WI38 (cell line): ENCODE data around the gene ACY1.

ENCODE experiments used
- H3K4me3 ChIP-seq: 2 replicates; pipeline ENCODE4 v1.5.1; 2011; ENCODE audit warnings: low read depth, mild to moderate bottlenecking, control low read depth, low read length
- TF ChIP-seq, protein P1 (sequence below): IDR thresholded peaks from 2 replicates; pipeline ENCODE4 v1.5.1; 2012; ENCODE audit warnings: low read depth, mild to moderate bottlenecking, control low read depth, low read length

The ACY1 gene

DNA sequence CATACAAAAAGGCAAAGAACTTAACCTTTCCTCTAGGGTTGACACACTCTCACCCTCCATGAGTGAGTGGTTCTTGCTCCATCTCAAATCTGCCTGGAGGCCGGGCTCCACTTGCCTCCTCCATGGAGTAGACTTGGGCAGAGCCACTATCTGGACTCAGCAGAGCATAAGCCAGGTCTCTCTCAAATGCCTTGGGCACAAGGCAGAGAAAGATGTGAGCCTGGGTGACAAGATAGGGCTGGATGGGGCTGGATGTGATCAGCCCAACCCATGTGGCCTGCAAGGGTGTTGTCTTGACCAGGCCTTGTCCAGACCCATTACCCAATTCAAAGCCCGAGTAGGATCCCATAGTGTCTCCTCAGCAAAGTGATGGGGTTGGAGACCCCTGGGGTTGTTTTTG is 16.5 kb downstream of the ACY1 start:
- TF ChIP-seq, protein P1, sequence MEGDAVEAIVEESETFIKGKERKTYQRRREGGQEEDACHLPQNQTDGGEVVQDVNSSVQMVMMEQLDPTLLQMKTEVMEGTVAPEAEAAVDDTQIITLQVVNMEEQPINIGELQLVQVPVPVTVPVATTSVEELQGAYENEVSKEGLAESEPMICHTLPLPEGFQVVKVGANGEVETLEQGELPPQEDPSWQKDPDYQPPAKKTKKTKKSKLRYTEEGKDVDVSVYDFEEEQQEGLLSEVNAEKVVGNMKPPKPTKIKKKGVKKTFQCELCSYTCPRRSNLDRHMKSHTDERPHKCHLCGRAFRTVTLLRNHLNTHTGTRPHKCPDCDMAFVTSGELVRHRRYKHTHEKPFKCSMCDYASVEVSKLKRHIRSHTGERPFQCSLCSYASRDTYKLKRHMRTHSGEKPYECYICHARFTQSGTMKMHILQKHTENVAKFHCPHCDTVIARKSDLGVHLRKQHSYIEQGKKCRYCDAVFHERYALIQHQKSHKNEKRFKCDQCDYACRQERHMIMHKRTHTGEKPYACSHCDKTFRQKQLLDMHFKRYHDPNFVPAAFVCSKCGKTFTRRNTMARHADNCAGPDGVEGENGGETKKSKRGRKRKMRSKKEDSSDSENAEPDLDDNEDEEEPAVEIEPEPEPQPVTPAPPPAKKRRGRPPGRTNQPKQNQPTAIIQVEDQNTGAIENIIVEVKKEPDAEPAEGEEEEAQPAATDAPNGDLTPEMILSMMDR = no peak
- H3K4me3 ChIP-seq = no peak overlapping the region

DNA sequence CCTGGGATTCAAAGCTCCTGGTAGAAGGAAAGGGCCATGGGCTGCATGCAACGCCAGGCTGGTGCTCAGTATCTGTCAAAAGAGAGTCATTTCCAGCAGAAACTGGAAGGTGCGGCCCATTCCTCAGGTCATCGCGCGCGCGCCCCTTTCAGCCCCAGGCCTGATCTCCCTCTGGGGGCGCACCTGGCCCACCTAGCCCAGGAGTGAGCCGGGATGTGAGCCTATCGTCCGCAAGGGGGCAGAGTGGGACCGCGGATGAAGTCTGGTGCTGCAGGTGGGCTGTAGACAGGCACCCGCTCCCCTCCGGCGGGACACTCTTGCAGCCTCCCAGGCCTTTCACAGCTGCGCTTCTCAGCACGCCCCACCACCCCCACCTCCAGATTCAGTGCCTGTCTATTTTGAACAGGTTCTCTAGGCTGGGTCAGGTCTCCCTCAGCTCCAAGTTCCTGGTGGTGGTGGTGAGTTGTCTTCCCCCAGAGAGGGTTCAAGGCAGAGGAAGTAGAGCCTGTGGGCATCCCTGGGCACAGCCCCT is 18.2 kb downstream of the ACY1 start:
- no peak overlapping the region for H3K4me3 ChIP-seq
- TF ChIP-seq, protein P1 = peak; percentile 83

DNA sequence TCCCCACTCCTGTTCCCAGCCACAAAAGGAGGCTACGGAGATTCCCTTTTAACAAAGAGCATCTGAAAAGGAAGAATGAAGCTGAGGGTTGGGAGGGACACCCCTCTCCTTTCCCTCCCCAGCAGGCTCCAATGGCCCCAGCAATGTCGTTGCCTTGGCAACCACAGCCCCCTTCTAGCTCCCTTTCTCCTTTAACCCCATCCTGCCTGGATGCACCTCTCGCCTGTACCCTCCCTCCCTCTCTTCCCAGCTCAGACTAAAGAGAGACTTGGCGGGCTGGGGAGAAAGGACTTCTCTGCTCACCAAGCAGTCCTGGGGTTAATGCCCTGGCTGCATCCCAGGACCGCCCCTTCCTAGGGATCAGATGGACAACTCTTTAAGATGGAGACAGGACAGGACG is 19.4 kb downstream of the ACY1 start:
- H3K4me3 ChIP-seq = no peak overlapping the region
- TF ChIP-seq, protein P1 = no peak

DNA sequence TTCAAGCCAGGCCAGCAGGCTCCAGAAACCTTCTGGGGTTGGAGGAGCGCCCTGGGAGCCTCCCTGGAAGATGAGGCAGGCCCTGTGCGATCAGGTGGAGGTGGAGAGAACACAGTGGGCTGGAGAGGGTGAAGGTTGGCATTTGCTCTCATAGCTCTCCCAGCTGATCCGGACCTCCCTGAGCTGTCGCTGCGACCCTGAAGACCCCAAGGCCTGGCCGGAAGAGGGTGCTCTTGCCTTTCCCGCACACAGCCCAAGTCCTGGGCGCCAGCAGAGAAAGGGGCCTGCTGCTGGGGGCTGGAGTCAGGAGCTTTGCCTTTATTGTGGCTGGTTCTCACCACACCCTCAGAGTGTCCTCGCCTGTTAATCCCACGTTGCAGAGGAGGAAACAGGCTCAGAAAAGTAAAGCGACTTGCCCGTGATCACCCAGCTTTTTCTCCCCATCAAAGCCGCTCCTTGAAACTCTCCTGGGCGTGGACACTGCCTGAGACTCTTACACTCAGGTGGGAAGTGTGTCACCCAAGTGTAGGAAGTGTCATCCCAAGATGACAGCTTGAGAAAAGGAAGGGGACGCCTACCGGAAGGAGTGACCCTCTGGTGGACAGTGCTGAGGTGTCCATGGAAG is 20.9 kb downstream of the ACY1 start:
- TF ChIP-seq, protein P1 = peak; percentile 72

DNA sequence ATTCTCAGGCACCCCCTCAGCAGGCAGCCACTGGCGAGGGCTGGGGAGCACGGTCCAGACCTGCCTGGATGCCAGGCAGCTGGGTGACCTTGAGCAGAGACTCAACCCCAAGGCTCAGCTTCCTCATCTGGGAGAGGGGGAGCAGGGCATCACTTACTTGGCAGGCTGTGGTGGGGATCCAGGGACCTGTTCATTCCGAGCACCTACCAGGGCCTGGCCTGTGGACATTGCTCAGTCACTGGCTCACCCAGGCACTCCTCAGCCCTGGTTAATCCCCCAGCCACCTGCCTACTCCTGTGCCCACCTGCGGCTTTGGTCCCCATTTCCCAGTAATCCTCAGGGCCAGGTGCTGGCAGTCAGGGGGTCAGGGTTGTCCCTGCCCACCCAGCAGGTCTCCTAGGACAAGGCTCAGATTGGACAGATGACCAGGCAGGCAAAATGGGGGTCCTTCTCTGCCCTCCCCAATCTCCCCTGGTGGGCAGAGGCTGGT is 21.6 kb downstream of the ACY1 start:
- H3K4me3 ChIP-seq = no peak overlapping the region
- TF ChIP-seq, protein P1 = no peak

More for the DNA sequence above, 20.9 kb downstream of the ACY1 start:
- H3K4me3 ChIP-seq = no peak overlapping the region

DNA sequence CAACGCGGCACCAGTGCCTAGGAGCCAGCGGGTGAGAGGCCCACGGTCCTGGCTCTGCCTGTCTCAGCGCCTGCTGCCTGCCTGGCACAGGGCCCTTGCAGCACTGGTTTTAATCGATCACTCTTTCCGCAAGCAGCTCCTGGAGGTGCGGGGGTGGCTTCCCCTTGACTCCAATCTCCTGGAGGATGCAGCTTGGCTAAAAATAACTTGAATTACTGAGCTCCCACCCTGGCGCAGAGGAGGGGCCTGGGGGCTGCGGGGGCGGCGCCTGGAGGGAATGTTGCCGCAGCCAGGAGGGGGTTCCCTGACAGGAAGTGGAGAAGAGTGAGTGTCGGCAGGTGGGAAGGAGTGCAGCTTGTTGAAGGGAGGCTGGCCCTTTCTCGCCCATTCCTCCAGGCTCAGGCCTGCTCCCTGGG is 22.2 kb downstream of the ACY1 start:
- TF ChIP-seq, protein P1 = no peak
- H3K4me3 ChIP-seq = no peak overlapping the region

DNA sequence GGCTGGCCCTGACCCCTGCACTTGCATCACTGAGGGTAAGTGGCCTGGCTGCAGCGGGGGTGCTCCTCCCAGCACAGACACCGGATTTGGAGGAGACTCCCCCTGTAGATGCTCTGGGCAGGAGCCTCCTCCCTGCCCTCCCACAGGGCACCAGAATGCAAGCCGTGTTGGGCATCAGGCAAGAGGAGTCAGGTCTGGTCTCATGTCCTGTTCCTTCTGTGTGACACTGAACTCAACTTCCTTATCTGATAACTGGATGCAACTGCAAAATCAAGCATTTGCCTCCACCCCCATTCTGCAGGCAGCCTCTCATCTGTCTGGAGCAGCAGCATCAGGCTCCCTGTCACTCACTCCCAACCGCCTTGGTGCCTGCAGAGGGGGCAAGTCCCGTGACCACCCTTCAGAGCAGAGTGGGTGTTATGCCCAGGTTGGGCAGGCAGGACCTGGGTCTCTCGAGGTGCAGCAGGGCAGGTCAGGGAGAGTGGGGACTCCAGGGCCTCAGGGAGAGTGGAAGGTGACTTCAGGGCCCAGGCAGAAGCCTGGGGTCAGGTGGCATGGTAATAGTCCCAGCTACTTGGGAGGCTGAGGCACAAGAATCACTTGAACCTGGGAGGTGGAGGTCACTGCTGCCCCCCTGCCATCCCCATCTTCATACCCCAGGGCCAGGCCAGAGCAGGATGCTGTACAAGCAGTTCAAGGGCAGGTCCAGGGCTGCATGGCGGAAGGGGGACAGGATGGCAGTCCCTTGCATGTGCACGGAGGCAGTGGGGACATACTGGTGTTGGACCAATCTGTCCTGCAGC is 22.9 kb downstream of the ACY1 start:
- no peak overlapping the region for H3K4me3 ChIP-seq
- TF ChIP-seq, protein P1 = no peak
